GM12878 (cell line): ENCODE data around the gene COQ2. TPM values are rescaled to one million over a fixed set of nuclear protein-coding genes. Genes with fewer than 3 reads are reported as not detected.

ENCODE experiments used
- ATAC-seq: fragments of 200-7000 bp; cut with Tn5 transposase; 3 replicates; pipeline ENCODE4 v1.9.1; 2020; ENCODE audit warnings: mild to moderate bottlenecking, moderate library complexity
- BruUV-seq: library from RNA; stranded (reverse); fragments of 400-500 nt; replicated peaks from 2 replicates; lab custom pipeline; 2021; lab: Mats Ljungman, UMichigan
- CTCF ChIA-PET: fragments of 300-600 bp; sonication (Branson Sonifier 250); formaldehyde crosslinking; extraction: SDS; loops from one replicate; lab custom pipeline; 2021; ENCODE audit warnings: inconsistent platforms; lab: Yijun Ruan, JAX
- POLR2A ChIA-PET: fragments of 350-600 bp; formaldehyde crosslinking; extraction: SDS; loops from one replicate; lab custom pipeline; 2021; ENCODE audit warnings: inconsistent platforms; lab: Charles Lee
- RAD21 ChIA-PET: fragments of 300-600 bp; sonication (Branson Sonifier 250); formaldehyde crosslinking; loops from one replicate; lab custom pipeline; 2023; ENCODE audit warnings: antibody characterized with exemption; ENCODE audit not compliant: unreplicated experiment; lab: Charles Lee
- SMC1A ChIA-PET: fragments of 300-600 bp; sonication (Branson Sonifier 250); formaldehyde crosslinking; loops from one replicate; lab custom pipeline; 2023; ENCODE audit not compliant: unreplicated experiment, uncharacterized antibody; lab: Charles Lee
- DNase-seq: peaks from one replicate; pipeline ENCODE4 v3.0.0-alpha.2; 2011; ENCODE audit warnings: low read depth, low spot score
- FAIRE-seq: peaks from 3 replicates; lab custom pipeline; 2011; peaks lifted over from hg19 to GRCh38; lab: Jason Lieb, UNC
- H2AFZ ChIP-seq: 2 replicates; pipeline ENCODE4 v1.6.0; 2011; ENCODE audit warnings: low read depth, low read length, control low read depth; ENCODE audit not compliant: control insufficient read depth
- H3K27ac ChIP-seq: 2 replicates; pipeline ENCODE4 v1.5.1; 2011; ENCODE audit warnings: control low read depth; ENCODE audit not compliant: control insufficient read depth, insufficient read depth
- H3K27me3 ChIP-seq, 2 experiments: replicated peaks in 1 of 2; 2 replicates each; pipeline versions ENCODE4 v1.6.0 to v1.6.1; 2011; ENCODE audit warnings: low read length in 1 of 2; ENCODE audit not compliant: control insufficient read depth in 2 of 2, insufficient read depth in 2 of 2
- H3K36me3 ChIP-seq, 2 experiments: 2 replicates each; pipeline ENCODE4 v1.5.1; 2011; ENCODE audit warnings: low read length in 1 of 2; ENCODE audit not compliant: control insufficient read depth in 2 of 2, insufficient read depth in 2 of 2
- H3K4me1 ChIP-seq: 2 replicates; pipeline ENCODE4 v1.6.1; 2011; ENCODE audit warnings: mild to moderate bottlenecking, low read length, moderate library complexity, mixed read lengths; ENCODE audit not compliant: control insufficient read depth, insufficient read depth
- H3K4me2 ChIP-seq: 2 replicates; pipeline ENCODE4 v1.6.0; 2011; ENCODE audit warnings: control low read depth; ENCODE audit not compliant: control insufficient read depth, insufficient read depth
- H3K4me3 ChIP-seq: fragments of 200-600 bp; sonication (generic); 2 replicates; pipeline ENCODE4 v1.5.1; 2016
- H3K79me2 ChIP-seq: 2 replicates; pipeline ENCODE4 v1.6.0; 2011; ENCODE audit warnings: low read length; ENCODE audit not compliant: control insufficient read depth, insufficient read depth
- H3K9ac ChIP-seq: 2 replicates; pipeline ENCODE4 v1.8.0; 2011; ENCODE audit warnings: low read length, control low read depth, mixed read lengths; ENCODE audit not compliant: control insufficient read depth, insufficient read depth
- H3K9me3 ChIP-seq: replicated peaks from 3 replicates; pipeline ENCODE4 v1.5.1; 2011; ENCODE audit warnings: mild to moderate bottlenecking, low read length; ENCODE audit not compliant: control insufficient read depth, insufficient read depth
- H4K20me1 ChIP-seq: 2 replicates; pipeline ENCODE4 v1.6.0; 2011; ENCODE audit not compliant: control insufficient read depth, insufficient read depth
- BCLAF1 ChIP-seq: fragments of 450-650 bp; IDR thresholded peaks from 2 replicates; pipeline ENCODE4 v1.6.1; 2017; ENCODE audit warnings: antibody characterized with exemption, mild to moderate bottlenecking, moderate library complexity
- CHD2 ChIP-seq: IDR thresholded peaks from 2 replicates; pipeline ENCODE4 v1.6.1; 2011; ENCODE audit warnings: low read depth, low read length, improper control_type of control experiment, borderline replicate concordance
- EGR1 ChIP-seq, 2 experiments: IDR thresholded peaks; 1 replicate in 1 of 2; 2 replicates in 1 of 2; pipeline ENCODE4 v1.6.1; 2011 to 2012; ENCODE audit warnings: low read depth in 2 of 2, low read length in 2 of 2, borderline replicate concordance in 1 of 2, mild to moderate bottlenecking in 1 of 2, moderate library complexity in 1 of 2
- IKZF2 ChIP-seq, 2 experiments: fragments of 450-650 bp; IDR thresholded peaks; 2 replicates each; pipeline ENCODE4 v1.6.1; 2017; ENCODE audit warnings: mild to moderate bottlenecking in 2 of 2, moderate library complexity in 2 of 2
- SMC3 ChIP-seq: IDR thresholded peaks from 2 replicates; pipeline ENCODE4 v1.6.1; 2011; ENCODE audit warnings: low read length, improper control_type of control experiment, borderline replicate concordance
- SP1 ChIP-seq: IDR thresholded peaks from one replicate; pipeline ENCODE4 v1.6.1; 2011; ENCODE audit warnings: low read depth, low read length
- WGBS: methylation state at CpG from one replicate; pipeline ENCODE4 v1.1.6; 2016; ENCODE audit warnings: low lambda C conversion rate; ENCODE audit not compliant: insufficient replicate concordance, insufficient coverage; ENCODE audit errors: missing lambda C conversion rate; 5-methylcytosine and 5-hydroxymethylcytosine counted together
- in situ Hi-C: fragments of 300-500 bp; cut with MboI; formaldehyde crosslinking; loops from 9 replicates; pipeline ENCODE4 v1.14.3; 2018; ENCODE audit warnings: mixed read lengths
- intact Hi-C: fragments of 100-400 bp; cut with micrococcal nuclease; formaldehyde crosslinking; loops from one replicate; pipeline ENCODE4 v1.14.2; 2022; ENCODE audit not compliant: unreplicated experiment
- polyA plus RNA-seq, 11 experiments: library from polyadenylated mRNA; depleted of rRNA in 4 of 11; unstranded in 6 of 11; stranded (reverse) in 5 of 11; fragments of >200 nt; fragmentation: Nextera tagmentation in 4 of 11; fragmentation: Illumina TruSeq in 1 of 11; extraction: Ambion mirVana in 4 of 11; extraction: Trizol in 1 of 11; gene quantifications; 1 replicate in 1 of 11; 2 replicates in 10 of 11; pipeline versions ENCODE4 v1.2.1 to v1.2.3, GENCODE V29; 2011 to 2016; ENCODE audit warnings: inconsistent platforms in 2 of 11, missing spikeins in 2 of 11, low read depth in 1 of 11
- total RNA-seq, 4 experiments: library from RNA; depleted of rRNA in 3 of 4; stranded (reverse); fragments of >200 nt in 3 of 4; fragmentation: Illumina TruSeq in 1 of 4; extraction: Trizol in 1 of 4; gene quantifications; 2 replicates each; pipeline versions ENCODE4 v1.2.1 to v1.2.3, GENCODE V29; 2013 to 2021

Gene COQ2
- total and polyA plus RNA-seq, 10 of the 15 experiments (the other 5 are each of a cell fraction or from before 2014, with no cell fraction given), result 5.0 to 46.7 (median 19.1) TPM

GRCh38 chr4:83315341-83315870 is 30.8 kb upstream of the COQ2 start (continued):
- TF ChIP-seq BCLAF1 (no peak), SP1 (no peak), EGR1 (IDR thresholded peaks at IDR 0.05; ENCODE audit: borderline replicate concordance in 1 of 2, low read depth in 2 of 2, low read length in 2 of 2) (no peak)

- H3K4me1 ChIP-seq, result no peaks in the 10 kb centered on the region
- POLR2A ChIA-PET, result no interaction called here
- no peak for FAIRE-seq
These were observed 24.1 kb upstream of the COQ2 start for GRCh38 chr4:83308672-83309071.

More at GRCh38 chr4:83308672-83309071, 24.1 kb upstream of the COQ2 start:
- Histone ChIP-seq H3K9me3 (no peaks in the 10 kb centered on the region), H3K79me2 (no peaks in the 10 kb centered on the region), H3K36me3 (no peaks in the 10 kb centered on the region), H3K27ac (no peak overlapping the region), H2AFZ (no peak overlapping the region), H3K27me3 (no peaks in the 10 kb centered on the region), H3K4me2 (no peak overlapping the region), H3K4me3 (no peak overlapping the region), H4K20me1 (no peaks in the 10 kb centered on the region), H3K9ac (no peak overlapping the region)
- no peak for TF ChIP-seq IKZF2 (IDR thresholded peaks at IDR 0.05)
- no peak for TF ChIP-seq CHD2
- TF ChIP-seq SMC3, result no peak
- ATAC-seq (no peak), DNase-seq (no peak)
- intact Hi-C loops, result no loop called here
- no TSS peak for BruUV-seq
- 97% methylated on average over 4 of the region's 4 CpGs for WGBS
- SMC1A ChIA-PET, result interaction anchor here (1.2 to 1.3 kb wide), 2 partner anchors 28 kb away, joined by 3 read pairs; no protein-coding TSS in a partner anchor
- in situ Hi-C loops, result no loop called here
- RAD21 ChIA-PET, result no interaction called here
- CTCF ChIA-PET, result no interaction called here
